IMR-90 (cell line): ENCODE measurements around the gene DNAJC3. TPM values are rescaled to one million over a fixed set of nuclear protein-coding genes. Genes with fewer than 3 reads are reported as not detected.
A peak's percentile ranks its signal among the peaks of the same experiment; 100 is the strongest.

Experiments
- ATAC-seq: fragments of 200-7000 bp; cut with Tn5 transposase; 2 replicates; pipeline ENCODE4 v1.9.1; 2020; ENCODE audit warnings: low read depth, mild to moderate bottlenecking, moderate library complexity
- BruUV-seq: library from RNA; stranded (reverse); fragments of 400-500 nt; replicated peaks from 2 replicates; lab custom pipeline; 2021; lab: Mats Ljungman, UMichigan
- CTCF ChIA-PET: fragments of 300-600 bp; formaldehyde crosslinking; extraction: SDS; loops from one replicate; lab custom pipeline; 2021; ENCODE audit warnings: antibody characterized with exemption; lab: Yijun Ruan, JAX
- POLR2A ChIA-PET: fragments of 300-600 bp; sonication (Branson Sonifier 250); formaldehyde crosslinking; loops from one replicate; lab custom pipeline; 2022; ENCODE audit warnings: antibody characterized with exemption; ENCODE audit not compliant: unreplicated experiment; lab: Charles Lee
- DNase-seq: peaks from one replicate; pipeline ENCODE4 v3.0.0; 2013
- H2AFZ ChIP-seq: replicated peaks from 2 replicates; pipeline ENCODE3; 2013; ENCODE audit warnings: low read length, mild to moderate bottlenecking; ENCODE audit not compliant: poor library complexity
- H2AK5ac ChIP-seq: 2 replicates; pipeline ENCODE4 v1.6.1; 2013; ENCODE audit warnings: low read depth, low read length, inconsistent platforms
- H2AK9ac ChIP-seq: replicated peaks from 2 replicates; pipeline ENCODE3; 2013; ENCODE audit warnings: mild to moderate bottlenecking, low read depth, low read length, moderate library complexity; ENCODE audit not compliant: poor library complexity
- H2BK120ac ChIP-seq: 2 replicates; pipeline ENCODE4 v1.6.1; 2013; ENCODE audit warnings: low read depth, low read length, inconsistent platforms
- H2BK15ac ChIP-seq: 3 replicates; pipeline ENCODE4 v1.6.1; 2013; ENCODE audit warnings: low read depth, low read length, inconsistent platforms
- H2BK20ac ChIP-seq: 2 replicates; pipeline ENCODE4 v1.6.1; 2013; ENCODE audit warnings: low read depth, mild to moderate bottlenecking, inconsistent platforms, low read length, moderate library complexity
- H2BK5ac ChIP-seq: 2 replicates; pipeline ENCODE4 v1.6.1; 2013; ENCODE audit warnings: mild to moderate bottlenecking, low read depth, low read length, inconsistent platforms; ENCODE audit not compliant: poor library complexity, severe bottlenecking
- H3K14ac ChIP-seq: replicated peaks from 2 replicates; pipeline ENCODE4 v1.6.1; 2013; ENCODE audit warnings: low read depth, low read length, inconsistent platforms
- H3K18ac ChIP-seq: 2 replicates; pipeline ENCODE4 v1.6.1; 2013; ENCODE audit warnings: low read depth, low read length, control low read depth
- H3K23ac ChIP-seq: 2 replicates; pipeline ENCODE4 v1.6.1; 2013; ENCODE audit warnings: low read depth, low read length, inconsistent platforms
- H3K27ac ChIP-seq: 2 replicates; pipeline ENCODE4 v1.5.1; 2013; ENCODE audit warnings: mild to moderate bottlenecking, control low read depth, low read length; ENCODE audit not compliant: insufficient read depth
- H3K27me3 ChIP-seq: 2 replicates; pipeline ENCODE4 v1.6.1; 2013; ENCODE audit warnings: low read length; ENCODE audit not compliant: control insufficient read depth, insufficient read depth
- H3K36me3 ChIP-seq: 2 replicates; pipeline ENCODE4 v1.6.1; 2013; ENCODE audit warnings: low read length, mixed read lengths; ENCODE audit not compliant: control insufficient read depth, insufficient read depth
- H3K4ac ChIP-seq: 2 replicates; pipeline ENCODE4 v1.6.1; 2013; ENCODE audit warnings: low read depth, low read length, inconsistent platforms
- H3K4me1 ChIP-seq: 2 replicates; pipeline ENCODE4 v1.6.1; 2013; ENCODE audit warnings: low read length, mixed read lengths; ENCODE audit not compliant: control insufficient read depth, insufficient read depth
- H3K4me2 ChIP-seq: 2 replicates; pipeline ENCODE4 v1.6.1; 2013; ENCODE audit warnings: low read depth, mild to moderate bottlenecking, control low read depth, low read length, moderate library complexity
- H3K4me3 ChIP-seq: 2 replicates; pipeline ENCODE4 v1.5.1; 2013; ENCODE audit warnings: low read depth, mild to moderate bottlenecking, control low read depth, low read length, moderate library complexity; ENCODE audit not compliant: insufficient read depth
- H3K56ac ChIP-seq: 2 replicates; pipeline ENCODE4 v1.6.1; 2013; ENCODE audit warnings: low read length, inconsistent platforms; ENCODE audit not compliant: insufficient read depth; ENCODE audit errors: extremely low read depth
- H3K79me1 ChIP-seq, 2 experiments: 2 replicates each; pipeline ENCODE4 v1.6.1; 2013; ENCODE audit warnings: low read length in 2 of 2, inconsistent platforms in 1 of 2, low read depth in 1 of 2
- H3K9ac ChIP-seq: 2 replicates; pipeline ENCODE4 v1.6.1; 2013; ENCODE audit warnings: low read depth, low read length, control low read depth
- H3K9me1 ChIP-seq: 2 replicates; pipeline ENCODE4 v1.6.1; 2013; ENCODE audit warnings: low read length, inconsistent platforms; ENCODE audit not compliant: insufficient read depth
- H3K9me3 ChIP-seq: 2 replicates; pipeline ENCODE4 v1.6.1; 2013; ENCODE audit warnings: low read length; ENCODE audit not compliant: control insufficient read depth, insufficient read depth
- H4K20me1 ChIP-seq: 2 replicates; pipeline ENCODE4 v1.6.1; 2013; ENCODE audit warnings: low read length, inconsistent platforms; ENCODE audit not compliant: insufficient read depth
- H4K5ac ChIP-seq: 2 replicates; pipeline ENCODE4 v1.6.1; 2013; ENCODE audit warnings: mild to moderate bottlenecking, low read depth, low read length, control low read depth
- H4K8ac ChIP-seq, 2 experiments: 2 replicates each; pipeline ENCODE4 v1.6.1; 2013; ENCODE audit warnings: low read depth in 2 of 2, low read length in 2 of 2, control low read depth in 1 of 2, inconsistent platforms in 1 of 2
- H4K91ac ChIP-seq: 2 replicates; pipeline ENCODE4 v1.6.1; 2013; ENCODE audit warnings: low read depth, low read length, inconsistent platforms; ENCODE audit not compliant: insufficient read depth
- MXI1 ChIP-seq: IDR thresholded peaks from 2 replicates; pipeline ENCODE4 v1.6.1; 2012; ENCODE audit warnings: low read depth, mild to moderate bottlenecking, low read length, moderate library complexity, borderline replicate concordance
- NFE2L2 ChIP-seq: fragments of 150-350 bp; IDR thresholded peaks from 2 replicates; pipeline ENCODE4 v1.6.1; 2016; ENCODE audit warnings: low read depth, mild to moderate bottlenecking, low read length
- POLR2A ChIP-seq: IDR thresholded peaks from 2 replicates; pipeline ENCODE4 v1.6.1; 2012; ENCODE audit warnings: mild to moderate bottlenecking, low read depth, low read length
- RFX5 ChIP-seq: IDR thresholded peaks from 2 replicates; pipeline ENCODE4 v1.8.0; 2012; ENCODE audit warnings: low read depth, mild to moderate bottlenecking, low read length, moderate library complexity
- WGBS, 2 experiments: methylation state at CpG; one replicate each; pipeline versions ENCODE4 v1.1.5 to v1.1.7; 2013; ENCODE audit warnings: missing lambda C conversion rate in 2 of 2; ENCODE audit not compliant: insufficient read length in 1 of 2; ENCODE audit errors: extremely low coverage in 2 of 2; 5-methylcytosine and 5-hydroxymethylcytosine counted together
- dilution Hi-C: fragments of 300-500 bp; cut with HindIII; formaldehyde crosslinking; loops from one replicate; pipeline ENCODE4 v1.14.3; 2018; ENCODE audit warnings: low sequenced_read_pairs; ENCODE audit not compliant: unreplicated experiment
- in situ Hi-C: fragments of 300-500 bp; cut with MboI; formaldehyde crosslinking; loops from 3 replicates; pipeline ENCODE4 v1.14.3; 2019; ENCODE audit warnings: low sequenced_read_pairs, inconsistent platforms, mixed read lengths
- intact Hi-C: fragments of 100-400 bp; cut with micrococcal nuclease; formaldehyde crosslinking; loops from 2 replicates; pipeline ENCODE4 v1.10.0; 2022
- polyA plus RNA-seq, 3 experiments: library from polyadenylated mRNA; depleted of rRNA; stranded (reverse); fragments of >200 nt; gene quantifications; 2 replicates each; pipeline ENCODE4 v1.2.3, GENCODE V29; 2012; ENCODE audit warnings: low replicate concordance in 1 of 3
- total RNA-seq: library from RNA; depleted of rRNA; stranded (reverse); fragments of >200 nt; gene quantifications from 2 replicates; pipeline ENCODE4 v1.2.3, GENCODE V29; 2012
- TF ChIP-seq, protein P1 (sequence below): conservative IDR thresholded peaks from 2 replicates; pipeline ENCODE4 v1.5.1; 2012; ENCODE audit warnings: mild to moderate bottlenecking, low read depth, low read length, improper control_type of control experiment
- TF ChIP-seq, protein P2 (sequence below): fragments of 150-350 bp; IDR thresholded peaks from 2 replicates; pipeline ENCODE4 v1.6.1; 2017; ENCODE audit warnings: mild to moderate bottlenecking, antibody characterized with exemption, low read length, low read depth
- TF ChIP-seq, protein P3 (sequence below): fragments of 150-350 bp; IDR thresholded peaks from 2 replicates; pipeline ENCODE4 v1.6.1; 2016; ENCODE audit warnings: low read depth, mild to moderate bottlenecking, low read length, moderate library complexity, borderline replicate concordance

The DNAJC3 gene
- total and polyA plus RNA-seq, 2 of the 4 experiments (the other 2 are of a cell fraction), result 10.7 to 28.5 TPM

DNA sequence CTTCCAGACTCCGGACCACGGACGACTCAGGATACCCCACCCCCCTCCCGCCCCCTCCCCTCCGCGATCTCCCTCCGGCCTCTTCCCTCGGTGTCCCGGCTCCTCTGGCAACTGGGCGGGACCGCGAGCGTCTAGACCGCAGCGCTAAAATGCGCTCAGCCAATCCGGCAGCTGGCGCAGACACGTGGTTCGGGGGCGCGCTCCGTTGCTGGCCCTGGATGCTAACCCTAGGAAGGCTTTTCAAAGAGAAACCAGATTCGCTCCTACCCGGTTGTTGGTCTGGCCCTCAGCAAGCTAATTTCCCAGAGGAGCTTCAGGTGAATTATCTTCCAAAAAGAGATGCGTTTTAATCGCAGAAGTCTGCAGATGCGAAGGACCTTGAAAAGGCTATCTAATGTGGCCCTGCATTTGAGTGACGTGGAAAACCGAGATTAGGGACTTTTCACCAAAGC is 32.3 kb upstream of the DNAJC3 start, which contains the start of gene DZIP1:
Gene DZIP1 (minus strand): TSS at position 106 of the 452 bp plus-strand sequence. CDS start 2,677 bp downstream, outside the sequence.
- Histone ChIP-seq H3K14ac (peak within 1 kb of the TSS; percentile 90), H2AFZ (peak within 1 kb of the TSS; percentile 95), H2BK15ac (no peak within 1 kb of the TSS), H2BK20ac (no peak within 1 kb of the TSS), H3K9me3 (no peaks in the 10 kb centered on the region), H2AK5ac (peak within 1 kb of the TSS; percentile 23), H3K9me1 (peaks cover 8% of the 10 kb centered on the region), H4K20me1 (peaks cover 9% of the 10 kb centered on the region; the same call in 1 of the 2 replicates), H3K56ac (peak within 1 kb of the TSS; percentile 74), H3K4me1 (peaks cover 10% of the 10 kb centered on the region), H3K4me3 (peak within 1 kb of the TSS; percentile 50), H2BK5ac (peak within 1 kb of the TSS; percentile 18), H3K9ac (peak within 1 kb of the TSS; percentile 82), H3K27me3 (no peaks in the 10 kb centered on the region), H4K5ac (peak within 1 kb of the TSS; percentile 32), H3K79me1 (peaks cover 12 to 35% of the 10 kb centered on the region in 2 experiments; a peak in 2 of 4 replicates), H3K23ac (peak within 1 kb of the TSS; percentile 95), H3K18ac (peak within 1 kb of the TSS; percentile 3; the same call in 1 of the 2 replicates), H3K27ac (peak within 1 kb of the TSS; percentile 80), H2AK9ac (peak within 1 kb of the TSS; percentile 90), H2BK120ac (0 out of 2 replicates have a peak within 1 kb of the TSS, but pooled peaks have one; percentile 8), H3K4ac (peak within 1 kb of the TSS; percentile 73), H3K36me3 (peaks cover 6% of the 10 kb centered on the region), H4K8ac (peak within 1 kb of the TSS; percentile 82 to 86), H3K4me2 (peak within 1 kb of the TSS; percentile 96), H4K91ac (peak within 1 kb of the TSS; percentile 43)
- ChIA-PET CTCF (interaction anchor here (0.6 to 4.1 kb wide), 3 partner anchors 16 to 20 kb away, joined by 3 to 14 read pairs (median 3); no protein-coding TSS in a partner anchor), POLR2A (interaction anchor here (1.6 kb wide), 1 partner anchor 32 kb away, joined by 4 read pairs; the partner anchor contains the start of gene DNAJC3)
- 9% methylated on average over 8 of the region's 30 CpGs; no CpG with 5 or more reads in 1 of the 2 experiments for WGBS, 2 experiments
- TF ChIP-seq, protein P1, sequence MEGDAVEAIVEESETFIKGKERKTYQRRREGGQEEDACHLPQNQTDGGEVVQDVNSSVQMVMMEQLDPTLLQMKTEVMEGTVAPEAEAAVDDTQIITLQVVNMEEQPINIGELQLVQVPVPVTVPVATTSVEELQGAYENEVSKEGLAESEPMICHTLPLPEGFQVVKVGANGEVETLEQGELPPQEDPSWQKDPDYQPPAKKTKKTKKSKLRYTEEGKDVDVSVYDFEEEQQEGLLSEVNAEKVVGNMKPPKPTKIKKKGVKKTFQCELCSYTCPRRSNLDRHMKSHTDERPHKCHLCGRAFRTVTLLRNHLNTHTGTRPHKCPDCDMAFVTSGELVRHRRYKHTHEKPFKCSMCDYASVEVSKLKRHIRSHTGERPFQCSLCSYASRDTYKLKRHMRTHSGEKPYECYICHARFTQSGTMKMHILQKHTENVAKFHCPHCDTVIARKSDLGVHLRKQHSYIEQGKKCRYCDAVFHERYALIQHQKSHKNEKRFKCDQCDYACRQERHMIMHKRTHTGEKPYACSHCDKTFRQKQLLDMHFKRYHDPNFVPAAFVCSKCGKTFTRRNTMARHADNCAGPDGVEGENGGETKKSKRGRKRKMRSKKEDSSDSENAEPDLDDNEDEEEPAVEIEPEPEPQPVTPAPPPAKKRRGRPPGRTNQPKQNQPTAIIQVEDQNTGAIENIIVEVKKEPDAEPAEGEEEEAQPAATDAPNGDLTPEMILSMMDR, result no peak
- TF ChIP-seq MXI1, result peak; percentile 84; the same call in 1 of the 2 replicates
- TF ChIP-seq NFE2L2, result no peak
- peak; percentile 81 for TF ChIP-seq POLR2A
- TF ChIP-seq, protein P2, sequence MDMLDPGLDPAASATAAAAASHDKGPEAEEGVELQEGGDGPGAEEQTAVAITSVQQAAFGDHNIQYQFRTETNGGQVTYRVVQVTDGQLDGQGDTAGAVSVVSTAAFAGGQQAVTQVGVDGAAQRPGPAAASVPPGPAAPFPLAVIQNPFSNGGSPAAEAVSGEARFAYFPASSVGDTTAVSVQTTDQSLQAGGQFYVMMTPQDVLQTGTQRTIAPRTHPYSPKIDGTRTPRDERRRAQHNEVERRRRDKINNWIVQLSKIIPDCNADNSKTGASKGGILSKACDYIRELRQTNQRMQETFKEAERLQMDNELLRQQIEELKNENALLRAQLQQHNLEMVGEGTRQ, result peak; percentile 90
- peak; percentile 35; the same call in 1 of the 2 replicates for TF ChIP-seq RFX5
- TF ChIP-seq, protein P3, sequence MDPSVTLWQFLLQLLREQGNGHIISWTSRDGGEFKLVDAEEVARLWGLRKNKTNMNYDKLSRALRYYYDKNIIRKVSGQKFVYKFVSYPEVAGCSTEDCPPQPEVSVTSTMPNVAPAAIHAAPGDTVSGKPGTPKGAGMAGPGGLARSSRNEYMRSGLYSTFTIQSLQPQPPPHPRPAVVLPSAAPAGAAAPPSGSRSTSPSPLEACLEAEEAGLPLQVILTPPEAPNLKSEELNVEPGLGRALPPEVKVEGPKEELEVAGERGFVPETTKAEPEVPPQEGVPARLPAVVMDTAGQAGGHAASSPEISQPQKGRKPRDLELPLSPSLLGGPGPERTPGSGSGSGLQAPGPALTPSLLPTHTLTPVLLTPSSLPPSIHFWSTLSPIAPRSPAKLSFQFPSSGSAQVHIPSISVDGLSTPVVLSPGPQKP, result no peak
- ATAC-seq, result peak; percentile 88
- BruUV-seq, result no TSS peak
- in situ Hi-C loops (no loop called here), dilution Hi-C loops (no loop called here), intact Hi-C loops (no loop called here)
- peak; percentile 83 for DNase-seq
